IMR-90 (cell line): ENCODE results near the gene GPSM1. TPM values are rescaled to one million over a fixed set of nuclear protein-coding genes. Genes with fewer than 3 reads are reported as not detected.

Experiments
- ATAC-seq: fragments of 200-7000 bp; cut with Tn5 transposase; 2 replicates; pipeline ENCODE4 v1.9.1; 2020; ENCODE audit warnings: low read depth, mild to moderate bottlenecking, moderate library complexity
- BruUV-seq: library from RNA; stranded (reverse); fragments of 400-500 nt; replicated peaks from 2 replicates; lab custom pipeline; 2021; lab: Mats Ljungman, UMichigan
- CTCF ChIA-PET: fragments of 300-600 bp; formaldehyde crosslinking; extraction: SDS; loops from one replicate; lab custom pipeline; 2021; ENCODE audit warnings: antibody characterized with exemption; lab: Yijun Ruan, JAX
- POLR2A ChIA-PET: fragments of 300-600 bp; sonication (Branson Sonifier 250); formaldehyde crosslinking; loops from one replicate; lab custom pipeline; 2022; ENCODE audit warnings: antibody characterized with exemption; ENCODE audit not compliant: unreplicated experiment; lab: Charles Lee
- DNase-seq: peaks from one replicate; pipeline ENCODE4 v3.0.0; 2013
- H2AFZ ChIP-seq: replicated peaks from 2 replicates; pipeline ENCODE3; 2013; ENCODE audit warnings: low read length, mild to moderate bottlenecking; ENCODE audit not compliant: poor library complexity
- H2AK5ac ChIP-seq: 2 replicates; pipeline ENCODE4 v1.6.1; 2013; ENCODE audit warnings: low read depth, low read length, inconsistent platforms
- H2AK9ac ChIP-seq: replicated peaks from 2 replicates; pipeline ENCODE3; 2013; ENCODE audit warnings: mild to moderate bottlenecking, low read depth, low read length, moderate library complexity; ENCODE audit not compliant: poor library complexity
- H2BK120ac ChIP-seq: 2 replicates; pipeline ENCODE4 v1.6.1; 2013; ENCODE audit warnings: low read depth, low read length, inconsistent platforms
- H2BK15ac ChIP-seq: 3 replicates; pipeline ENCODE4 v1.6.1; 2013; ENCODE audit warnings: low read depth, low read length, inconsistent platforms
- H2BK20ac ChIP-seq: 2 replicates; pipeline ENCODE4 v1.6.1; 2013; ENCODE audit warnings: low read depth, mild to moderate bottlenecking, inconsistent platforms, low read length, moderate library complexity
- H2BK5ac ChIP-seq: 2 replicates; pipeline ENCODE4 v1.6.1; 2013; ENCODE audit warnings: mild to moderate bottlenecking, low read depth, low read length, inconsistent platforms; ENCODE audit not compliant: poor library complexity, severe bottlenecking
- H3K14ac ChIP-seq: replicated peaks from 2 replicates; pipeline ENCODE4 v1.6.1; 2013; ENCODE audit warnings: low read depth, low read length, inconsistent platforms
- H3K18ac ChIP-seq: 2 replicates; pipeline ENCODE4 v1.6.1; 2013; ENCODE audit warnings: low read depth, low read length, control low read depth
- H3K23ac ChIP-seq: 2 replicates; pipeline ENCODE4 v1.6.1; 2013; ENCODE audit warnings: low read depth, low read length, inconsistent platforms
- H3K27ac ChIP-seq: 2 replicates; pipeline ENCODE4 v1.5.1; 2013; ENCODE audit warnings: mild to moderate bottlenecking, control low read depth, low read length; ENCODE audit not compliant: insufficient read depth
- H3K27me3 ChIP-seq: 2 replicates; pipeline ENCODE4 v1.6.1; 2013; ENCODE audit warnings: low read length; ENCODE audit not compliant: control insufficient read depth, insufficient read depth
- H3K36me3 ChIP-seq: 2 replicates; pipeline ENCODE4 v1.6.1; 2013; ENCODE audit warnings: low read length, mixed read lengths; ENCODE audit not compliant: control insufficient read depth, insufficient read depth
- H3K4ac ChIP-seq: 2 replicates; pipeline ENCODE4 v1.6.1; 2013; ENCODE audit warnings: low read depth, low read length, inconsistent platforms
- H3K4me1 ChIP-seq: 2 replicates; pipeline ENCODE4 v1.6.1; 2013; ENCODE audit warnings: low read length, mixed read lengths; ENCODE audit not compliant: control insufficient read depth, insufficient read depth
- H3K4me2 ChIP-seq: 2 replicates; pipeline ENCODE4 v1.6.1; 2013; ENCODE audit warnings: low read depth, mild to moderate bottlenecking, control low read depth, low read length, moderate library complexity
- H3K4me3 ChIP-seq: 2 replicates; pipeline ENCODE4 v1.5.1; 2013; ENCODE audit warnings: low read depth, mild to moderate bottlenecking, control low read depth, low read length, moderate library complexity; ENCODE audit not compliant: insufficient read depth
- H3K56ac ChIP-seq: 2 replicates; pipeline ENCODE4 v1.6.1; 2013; ENCODE audit warnings: low read length, inconsistent platforms; ENCODE audit not compliant: insufficient read depth; ENCODE audit errors: extremely low read depth
- H3K79me1 ChIP-seq, 2 experiments: 2 replicates each; pipeline ENCODE4 v1.6.1; 2013; ENCODE audit warnings: low read length in 2 of 2, inconsistent platforms in 1 of 2, low read depth in 1 of 2
- H3K9ac ChIP-seq: 2 replicates; pipeline ENCODE4 v1.6.1; 2013; ENCODE audit warnings: low read depth, low read length, control low read depth
- H3K9me1 ChIP-seq: 2 replicates; pipeline ENCODE4 v1.6.1; 2013; ENCODE audit warnings: low read length, inconsistent platforms; ENCODE audit not compliant: insufficient read depth
- H3K9me3 ChIP-seq: 2 replicates; pipeline ENCODE4 v1.6.1; 2013; ENCODE audit warnings: low read length; ENCODE audit not compliant: control insufficient read depth, insufficient read depth
- H4K20me1 ChIP-seq: 2 replicates; pipeline ENCODE4 v1.6.1; 2013; ENCODE audit warnings: low read length, inconsistent platforms; ENCODE audit not compliant: insufficient read depth
- H4K5ac ChIP-seq: 2 replicates; pipeline ENCODE4 v1.6.1; 2013; ENCODE audit warnings: mild to moderate bottlenecking, low read depth, low read length, control low read depth
- H4K8ac ChIP-seq, 2 experiments: 2 replicates each; pipeline ENCODE4 v1.6.1; 2013; ENCODE audit warnings: low read depth in 2 of 2, low read length in 2 of 2, control low read depth in 1 of 2, inconsistent platforms in 1 of 2
- H4K91ac ChIP-seq: 2 replicates; pipeline ENCODE4 v1.6.1; 2013; ENCODE audit warnings: low read depth, low read length, inconsistent platforms; ENCODE audit not compliant: insufficient read depth
- BHLHE40 ChIP-seq: fragments of 150-350 bp; IDR thresholded peaks from 2 replicates; pipeline ENCODE4 v1.6.1; 2016; ENCODE audit warnings: mild to moderate bottlenecking, low read depth, low read length
- ELK1 ChIP-seq: fragments of 150-350 bp; IDR thresholded peaks from 2 replicates; pipeline ENCODE4 v1.6.1; 2016; ENCODE audit warnings: low read depth, mild to moderate bottlenecking, low read length, moderate library complexity, borderline replicate concordance
- FOS ChIP-seq: fragments of 150-350 bp; IDR thresholded peaks from 2 replicates; pipeline ENCODE4 v1.6.1; 2016; ENCODE audit warnings: low read depth, low read length
- MAFK ChIP-seq: IDR thresholded peaks from 2 replicates; pipeline ENCODE4 v1.6.1; 2012; ENCODE audit warnings: low read depth, low read length, improper control_type of control experiment
- MAZ ChIP-seq: IDR thresholded peaks from 2 replicates; pipeline ENCODE4 v1.6.1; 2012; ENCODE audit warnings: low read depth, mild to moderate bottlenecking, low read length, improper control_type of control experiment, moderate library complexity, borderline replicate concordance
- NFE2L2 ChIP-seq: fragments of 150-350 bp; IDR thresholded peaks from 2 replicates; pipeline ENCODE4 v1.6.1; 2016; ENCODE audit warnings: low read depth, mild to moderate bottlenecking, low read length
- POLR2A ChIP-seq: IDR thresholded peaks from 2 replicates; pipeline ENCODE4 v1.6.1; 2012; ENCODE audit warnings: mild to moderate bottlenecking, low read depth, low read length
- RAD21 ChIP-seq: IDR thresholded peaks from 2 replicates; pipeline ENCODE4 v1.6.1; 2012; ENCODE audit warnings: low read length, improper control_type of control experiment
- RCOR1 ChIP-seq: IDR thresholded peaks from 2 replicates; pipeline ENCODE4 v1.6.1; 2012; ENCODE audit warnings: mild to moderate bottlenecking, low read length, improper control_type of control experiment; ENCODE audit not compliant: insufficient replicate concordance
- RFX5 ChIP-seq: IDR thresholded peaks from 2 replicates; pipeline ENCODE4 v1.8.0; 2012; ENCODE audit warnings: low read depth, mild to moderate bottlenecking, low read length, moderate library complexity
- SMC3 ChIP-seq: fragments of 150-350 bp; IDR thresholded peaks from 2 replicates; pipeline ENCODE4 v1.6.1; 2016; ENCODE audit warnings: low read depth, mild to moderate bottlenecking, antibody characterized with exemption, low read length, moderate library complexity
- USF2 ChIP-seq: fragments of 150-350 bp; IDR thresholded peaks from 2 replicates; pipeline ENCODE4 v1.6.1; 2017; ENCODE audit warnings: mild to moderate bottlenecking, antibody characterized with exemption, low read length, low read depth
- WGBS, 2 experiments: methylation state at CpG; one replicate each; pipeline versions ENCODE4 v1.1.5 to v1.1.7; 2013; ENCODE audit warnings: missing lambda C conversion rate in 2 of 2; ENCODE audit not compliant: insufficient read length in 1 of 2; ENCODE audit errors: extremely low coverage in 2 of 2; 5-methylcytosine and 5-hydroxymethylcytosine counted together
- dilution Hi-C: fragments of 300-500 bp; cut with HindIII; formaldehyde crosslinking; loops from one replicate; pipeline ENCODE4 v1.14.3; 2018; ENCODE audit warnings: low sequenced_read_pairs; ENCODE audit not compliant: unreplicated experiment
- in situ Hi-C: fragments of 300-500 bp; cut with MboI; formaldehyde crosslinking; loops from 3 replicates; pipeline ENCODE4 v1.14.3; 2019; ENCODE audit warnings: low sequenced_read_pairs, inconsistent platforms, mixed read lengths
- intact Hi-C: fragments of 100-400 bp; cut with micrococcal nuclease; formaldehyde crosslinking; loops from 2 replicates; pipeline ENCODE4 v1.10.0; 2022
- polyA plus RNA-seq, 3 experiments: library from polyadenylated mRNA; depleted of rRNA; stranded (reverse); fragments of >200 nt; gene quantifications; 2 replicates each; pipeline ENCODE4 v1.2.3, GENCODE V29; 2012; ENCODE audit warnings: low replicate concordance in 1 of 3
- total RNA-seq: library from RNA; depleted of rRNA; stranded (reverse); fragments of >200 nt; gene quantifications from 2 replicates; pipeline ENCODE4 v1.2.3, GENCODE V29; 2012
- TF ChIP-seq, protein P1 (sequence below): conservative IDR thresholded peaks from 2 replicates; pipeline ENCODE4 v1.5.1; 2012; ENCODE audit warnings: mild to moderate bottlenecking, low read depth, low read length, improper control_type of control experiment

Gene GPSM1
- total and polyA plus RNA-seq, 2 of the 4 experiments (the other 2 are of a cell fraction), result 28.7 to 71.2 TPM

- H3K14ac ChIP-seq, result no peak overlapping the region
- H4K5ac ChIP-seq, result no peak overlapping the region
- H3K56ac ChIP-seq, result no peak overlapping the region
- no peak overlapping the region for H3K4me3 ChIP-seq
- H2AFZ ChIP-seq, result no peak overlapping the region
- peaks cover 62% of the 10 kb centered on the region for H3K36me3 ChIP-seq
- no peaks in the 10 kb centered on the region for H3K9me3 ChIP-seq
- no peak overlapping the region for H3K18ac ChIP-seq
- no peak overlapping the region for H3K4me2 ChIP-seq
- H2BK5ac ChIP-seq, result no peak overlapping the region
- peaks cover 16% of the 10 kb centered on the region for H4K20me1 ChIP-seq
- peak overlapping the region; percentile 16 for H2AK9ac ChIP-seq
- no peak overlapping the region for H4K8ac ChIP-seq
- H4K91ac ChIP-seq, result no peak overlapping the region
- no peak overlapping the region for H3K27ac ChIP-seq
- H2BK15ac ChIP-seq, result no peak overlapping the region
- no peak overlapping the region for H2AK5ac ChIP-seq
- no peaks in the 10 kb centered on the region for H3K27me3 ChIP-seq
- H3K79me1 ChIP-seq, result peaks cover 20 to 37% of the 10 kb centered on the region in 2 experiments
- TF ChIP-seq POLR2A (no peak), BHLHE40 (no peak), FOS (no peak), RCOR1 (no peak), RFX5 (no peak), RAD21 (no peak), SMC3 (no peak), MAZ (no peak), ELK1 (no peak), USF2 (no peak), NFE2L2 (no peak), MAFK (no peak)
- TF ChIP-seq, protein P1, sequence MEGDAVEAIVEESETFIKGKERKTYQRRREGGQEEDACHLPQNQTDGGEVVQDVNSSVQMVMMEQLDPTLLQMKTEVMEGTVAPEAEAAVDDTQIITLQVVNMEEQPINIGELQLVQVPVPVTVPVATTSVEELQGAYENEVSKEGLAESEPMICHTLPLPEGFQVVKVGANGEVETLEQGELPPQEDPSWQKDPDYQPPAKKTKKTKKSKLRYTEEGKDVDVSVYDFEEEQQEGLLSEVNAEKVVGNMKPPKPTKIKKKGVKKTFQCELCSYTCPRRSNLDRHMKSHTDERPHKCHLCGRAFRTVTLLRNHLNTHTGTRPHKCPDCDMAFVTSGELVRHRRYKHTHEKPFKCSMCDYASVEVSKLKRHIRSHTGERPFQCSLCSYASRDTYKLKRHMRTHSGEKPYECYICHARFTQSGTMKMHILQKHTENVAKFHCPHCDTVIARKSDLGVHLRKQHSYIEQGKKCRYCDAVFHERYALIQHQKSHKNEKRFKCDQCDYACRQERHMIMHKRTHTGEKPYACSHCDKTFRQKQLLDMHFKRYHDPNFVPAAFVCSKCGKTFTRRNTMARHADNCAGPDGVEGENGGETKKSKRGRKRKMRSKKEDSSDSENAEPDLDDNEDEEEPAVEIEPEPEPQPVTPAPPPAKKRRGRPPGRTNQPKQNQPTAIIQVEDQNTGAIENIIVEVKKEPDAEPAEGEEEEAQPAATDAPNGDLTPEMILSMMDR, result no peak
- intact Hi-C loops (no loop called here), in situ Hi-C loops (no loop called here), dilution Hi-C loops (no loop called here)
- DNase-seq (no peak), ATAC-seq (no peak)
- H3K9me1 ChIP-seq, result no peaks in the 10 kb centered on the region
- no peak overlapping the region for H2BK120ac ChIP-seq
- no TSS peak for BruUV-seq
- WGBS, 2 experiments, result 90% methylated on average over 6 of the region's 13 CpGs; no CpG with 5 or more reads in 1 of the 2 experiments
- CTCF ChIA-PET, result no interaction called here
- POLR2A ChIA-PET, result no interaction called here
- no peak overlapping the region for H3K23ac ChIP-seq
- H3K4ac ChIP-seq, result no peak overlapping the region
- H2BK20ac ChIP-seq, result no peak overlapping the region
- no peak overlapping the region for H3K9ac ChIP-seq
- peaks cover 6% of the 10 kb centered on the region for H3K4me1 ChIP-seq
Measured at GRCh38 chr9:136395020-136395340, 67.6 kb downstream of the GPSM1 start.
